ENCODE data around the gene COL28A1. TPM values are rescaled to one million over a fixed set of nuclear protein-coding genes. Genes with fewer than 3 reads are reported as not detected.

Gene COL28A1
- total RNA-seq, 1 donor from 2014 or later = 1.8 TPM

GRCh38 chr7:7557252-7557651 is 21.6 kb upstream of the COL28A1 start:
- Mint-ChIP-seq H3K36me3 (peaks cover 38% of the 10 kb centered on the region), H3K9me3 (peaks cover 39% of the 10 kb centered on the region), H3K27me3 (ENCODE audit: low read depth) (no peaks in the 10 kb centered on the region), H3K4me1 (peaks cover 4% of the 10 kb centered on the region), H3K27ac (no peak overlapping the region), H3K4me3 (no peak overlapping the region)
- no peak for DNase-seq (ENCODE audit: low spot score in 2 of 2, unreplicated experiment in 2 of 2)
- TF ChIP-seq, protein P1, sequence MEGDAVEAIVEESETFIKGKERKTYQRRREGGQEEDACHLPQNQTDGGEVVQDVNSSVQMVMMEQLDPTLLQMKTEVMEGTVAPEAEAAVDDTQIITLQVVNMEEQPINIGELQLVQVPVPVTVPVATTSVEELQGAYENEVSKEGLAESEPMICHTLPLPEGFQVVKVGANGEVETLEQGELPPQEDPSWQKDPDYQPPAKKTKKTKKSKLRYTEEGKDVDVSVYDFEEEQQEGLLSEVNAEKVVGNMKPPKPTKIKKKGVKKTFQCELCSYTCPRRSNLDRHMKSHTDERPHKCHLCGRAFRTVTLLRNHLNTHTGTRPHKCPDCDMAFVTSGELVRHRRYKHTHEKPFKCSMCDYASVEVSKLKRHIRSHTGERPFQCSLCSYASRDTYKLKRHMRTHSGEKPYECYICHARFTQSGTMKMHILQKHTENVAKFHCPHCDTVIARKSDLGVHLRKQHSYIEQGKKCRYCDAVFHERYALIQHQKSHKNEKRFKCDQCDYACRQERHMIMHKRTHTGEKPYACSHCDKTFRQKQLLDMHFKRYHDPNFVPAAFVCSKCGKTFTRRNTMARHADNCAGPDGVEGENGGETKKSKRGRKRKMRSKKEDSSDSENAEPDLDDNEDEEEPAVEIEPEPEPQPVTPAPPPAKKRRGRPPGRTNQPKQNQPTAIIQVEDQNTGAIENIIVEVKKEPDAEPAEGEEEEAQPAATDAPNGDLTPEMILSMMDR (IDR thresholded peaks at IDR 0.05; ENCODE audit: unreplicated experiment) = no peak

GRCh38 chr7:7556852-7557251 is 21.2 kb upstream of the COL28A1 start:
- H3K27ac Mint-ChIP-seq = no peak overlapping the region
- H3K9me3 Mint-ChIP-seq = peaks cover 39% of the 10 kb centered on the region
- no peak overlapping the region for H3K4me3 Mint-ChIP-seq
- TF ChIP-seq, protein P1 (IDR thresholded peaks at IDR 0.05; ENCODE audit: unreplicated experiment) = no peak
- no peak for DNase-seq (ENCODE audit: low spot score in 2 of 2, unreplicated experiment in 2 of 2)
- H3K27me3 Mint-ChIP-seq (ENCODE audit: low read depth) = no peaks in the 10 kb centered on the region
- peaks cover 4% of the 10 kb centered on the region for H3K4me1 Mint-ChIP-seq
- H3K36me3 Mint-ChIP-seq = peaks cover 38% of the 10 kb centered on the region

- Mint-ChIP-seq H3K9me3 (peaks cover 25% of the 10 kb centered on the region), H3K4me3 (no peak overlapping the region), H3K27ac (no peak overlapping the region), H3K4me1 (peaks cover 4% of the 10 kb centered on the region), H3K27me3 (ENCODE audit: low read depth) (no peaks in the 10 kb centered on the region), H3K36me3 (peaks cover 22% of the 10 kb centered on the region)
- TF ChIP-seq, protein P1 (IDR thresholded peaks at IDR 0.05; ENCODE audit: unreplicated experiment) = no peak
- DNase-seq (ENCODE audit: low spot score in 2 of 2, unreplicated experiment in 2 of 2) = no peak
These were observed 19.2 kb upstream of the COL28A1 start for GRCh38 chr7:7554649-7555575.

GRCh38 chr7:7554021-7554432 is 18.4 kb upstream of the COL28A1 start:
- no peak overlapping the region for H3K4me3 Mint-ChIP-seq
- peaks cover 14% of the 10 kb centered on the region for H3K36me3 Mint-ChIP-seq
- TF ChIP-seq, protein P1 (IDR thresholded peaks at IDR 0.05; ENCODE audit: unreplicated experiment) = no peak
- H3K4me1 Mint-ChIP-seq = peaks cover 4% of the 10 kb centered on the region
- DNase-seq (ENCODE audit: low spot score in 2 of 2, unreplicated experiment in 2 of 2) = no peak
- H3K27ac Mint-ChIP-seq = no peak overlapping the region
- no peaks in the 10 kb centered on the region for H3K27me3 Mint-ChIP-seq (ENCODE audit: low read depth)
- peaks cover 16% of the 10 kb centered on the region for H3K9me3 Mint-ChIP-seq

- Mint-ChIP-seq H3K27me3 (ENCODE audit: low read depth) (no peaks in the 10 kb centered on the region), H3K27ac (no peak overlapping the region), H3K9me3 (peaks cover 10% of the 10 kb centered on the region), H3K4me1 (peaks cover 4% of the 10 kb centered on the region), H3K4me3 (no peak overlapping the region), H3K36me3 (peaks cover 9% of the 10 kb centered on the region)
- DNase-seq (ENCODE audit: low spot score in 2 of 2, unreplicated experiment in 2 of 2) = no peak
- TF ChIP-seq, protein P1 (IDR thresholded peaks at IDR 0.05; ENCODE audit: unreplicated experiment) = no peak
These were observed 17.7 kb upstream of the COL28A1 start for GRCh38 chr7:7553386-7553785.
